ENCODE measurements around the gene TNK1. TPM values are rescaled to one million over a fixed set of nuclear protein-coding genes. Genes with fewer than 3 reads are reported as not detected.
A peak's percentile ranks its signal among the peaks of the same experiment; 100 is the strongest.

TNK1 gene
- polyA plus RNA-seq, 3 donors: not detected

GRCh38 chr17:7431231-7431630 is 50.3 kb downstream of the TNK1 start:
- Mint-ChIP-seq H3K4me1 (peaks cover 11% of the 10 kb centered on the region), H3K36me3 (no peaks in the 10 kb centered on the region), H3K9me3 (no peaks in the 10 kb centered on the region), H3K27ac (no peak overlapping the region), H3K27me3 (ENCODE audit: low read depth in 3 of 3) (no peaks in the 10 kb centered on the region), H3K4me3 (no peak overlapping the region)
- peaks cover 4% of the 10 kb centered on the region for H3K79me2 ChIP-seq (ENCODE audit: insufficient read depth, low read length)
- peaks cover under 1% of the 10 kb centered on the region for H4K20me1 ChIP-seq (ENCODE audit: insufficient read depth, low read length)
- no peak for TF ChIP-seq CTCF (IDR thresholded peaks at IDR 0.05)
- H3K4me2 ChIP-seq (replicated peaks; ENCODE audit: extremely low read depth, low read length, poor library complexity, severe bottlenecking): no peak overlapping the region
- peaks cover 10 to 12% of the 10 kb centered on the region in 2 donors for H3K4me1 ChIP-seq (ENCODE audit: control insufficient read depth in 1 of 2, insufficient read depth in 2 of 2, low read length in 2 of 2)
- no peaks in the 10 kb centered on the region for H3K36me3 ChIP-seq (replicated peaks in 1 of 2; ENCODE audit: control insufficient read depth in 1 of 2, insufficient read depth in 2 of 2, low read length in 2 of 2)
- no peak overlapping the region for H3K27ac ChIP-seq (ENCODE audit: low read depth in 1 of 2, low read length in 2 of 2)
- no peaks in the 10 kb centered on the region for H3K27me3 ChIP-seq (ENCODE audit: control insufficient read depth in 2 of 2, insufficient read depth in 2 of 2, low read length in 2 of 2)
- H3K4me3 ChIP-seq (replicated peaks in 1 of 3; ENCODE audit: low read depth in 2 of 3, low read length in 3 of 3): no peak overlapping the region
- WGBS (ENCODE audit: insufficient coverage): 100% methylated on average over 1 of the region's 1 CpG
- H2AFZ ChIP-seq (ENCODE audit: insufficient read depth, low read depth, low read length, poor library complexity, severe bottlenecking): no peak overlapping the region
- no peak overlapping the region for H3K9ac ChIP-seq (ENCODE audit: insufficient read depth, low read length, poor library complexity, severe bottlenecking)
- H3K9me3 ChIP-seq (replicated peaks in 1 of 2; ENCODE audit: control insufficient read depth in 1 of 2, insufficient read depth in 1 of 2, low read length in 2 of 2): no peaks in the 10 kb centered on the region
- intact Hi-C loops (cut with micrococcal nuclease): loop anchor here in 1 of 2 donors (5.0 to 10.0 kb wide), 3 partner anchors 44 to 254 kb away; partner anchors contain the start of genes SENP3, TP53 and WRAP53
- DNase-seq: no peak

- Histone ChIP-seq H3K9ac (ENCODE audit: insufficient read depth, low read length, poor library complexity, severe bottlenecking) (no peak overlapping the region), H3K79me2 (ENCODE audit: insufficient read depth, low read length) (peaks cover 8% of the 10 kb centered on the region), H3K4me3 (replicated peaks in 1 of 3; ENCODE audit: low read depth in 2 of 3, low read length in 3 of 3) (no peak overlapping the region), H3K4me2 (replicated peaks; ENCODE audit: extremely low read depth, low read length, poor library complexity, severe bottlenecking) (no peak overlapping the region), H3K36me3 (replicated peaks in 1 of 2; ENCODE audit: control insufficient read depth in 1 of 2, insufficient read depth in 2 of 2, low read length in 2 of 2) (no peaks in the 10 kb centered on the region), H3K27ac (ENCODE audit: low read depth in 1 of 2, low read length in 2 of 2) (no peak overlapping the region), H4K20me1 (ENCODE audit: insufficient read depth, low read length) (peaks cover 10% of the 10 kb centered on the region), H2AFZ (ENCODE audit: insufficient read depth, low read depth, low read length, poor library complexity, severe bottlenecking) (no peak overlapping the region), H3K4me1 (ENCODE audit: control insufficient read depth in 1 of 2, insufficient read depth in 2 of 2, low read length in 2 of 2) (peaks cover 20 to 22% of the 10 kb centered on the region in 2 donors), H3K9me3 (replicated peaks in 1 of 2; ENCODE audit: control insufficient read depth in 1 of 2, insufficient read depth in 1 of 2, low read length in 2 of 2) (no peaks in the 10 kb centered on the region), H3K27me3 (ENCODE audit: control insufficient read depth in 2 of 2, insufficient read depth in 2 of 2, low read length in 2 of 2) (no peaks in the 10 kb centered on the region)
- no peak for DNase-seq
- no peak for TF ChIP-seq CTCF (IDR thresholded peaks at IDR 0.05)
- Mint-ChIP-seq H3K9me3 (no peaks in the 10 kb centered on the region), H3K4me1 (peaks cover 18% of the 10 kb centered on the region), H3K27ac (peak overlapping the region in 1 of 7 donors; percentile 45), H3K4me3 (no peak overlapping the region), H3K27me3 (ENCODE audit: low read depth in 3 of 3) (peaks cover 0 to 2% (median 0%) of the 10 kb centered on the region in 3 donors), H3K36me3 (no peaks in the 10 kb centered on the region)
- WGBS (ENCODE audit: insufficient coverage): 94% methylated on average over 10 of the region's 11 CpGs
- intact Hi-C loops (cut with micrococcal nuclease): loop anchor here in 1 of 2 donors (5.0 to 10.0 kb wide), 3 partner anchors 45 to 253 kb away; partner anchors contain the start of genes SENP3, TP53 and WRAP53
These were observed 51.4 kb downstream of the TNK1 start for GRCh38 chr17:7432296-7432695.
